GM23338 (cell line): Measurements from ENCODE around the gene CDH4. TPM values are rescaled to one million over a fixed set of nuclear protein-coding genes. Genes with fewer than 3 reads are reported as not detected.

Source experiments
- ATAC-seq: fragments of 200-7000 bp; cut with Tn5 transposase; 3 replicates; pipeline ENCODE4 v1.9.1; 2020
- DNase-seq: peaks from one replicate; pipeline ENCODE4 v3.0.0-alpha.2; 2015; ENCODE audit warnings: low spot score
- H2AFZ ChIP-seq: fragments of 200-600 bp; sonication (generic); 2 replicates; pipeline ENCODE4 v1.8.0; 2016; ENCODE audit warnings: antibody characterized with exemption, mild to moderate bottlenecking, moderate library complexity
- H3F3A ChIP-seq: fragments of 200-600 bp; sonication (generic); replicated peaks from 2 replicates; pipeline ENCODE4 v1.8.0; 2017; ENCODE audit warnings: antibody characterized with exemption, mixed run types, low read depth
- H3K27ac ChIP-seq: fragments of 200-600 bp; sonication (generic); 2 replicates; pipeline ENCODE4 v1.6.1; 2016; ENCODE audit warnings: low read depth
- H3K27me3 ChIP-seq: fragments of 200-600 bp; sonication (generic); 2 replicates; pipeline ENCODE4 v1.8.0; 2016; ENCODE audit warnings: mild to moderate bottlenecking, mixed run types, moderate library complexity; ENCODE audit not compliant: insufficient read depth
- H3K36me3 ChIP-seq: fragments of 200-600 bp; sonication (generic); 2 replicates; pipeline ENCODE4 v1.8.0; 2016; ENCODE audit warnings: mild to moderate bottlenecking; ENCODE audit not compliant: insufficient read depth
- H3K4me1 ChIP-seq: fragments of 200-600 bp; sonication (generic); 2 replicates; pipeline ENCODE4 v1.8.0; 2016; ENCODE audit warnings: mild to moderate bottlenecking, moderate library complexity; ENCODE audit not compliant: insufficient read depth
- H3K4me2 ChIP-seq: fragments of 200-600 bp; sonication (generic); 2 replicates; pipeline ENCODE4 v1.7.1; 2017; ENCODE audit warnings: mixed run types
- H3K4me3 ChIP-seq: fragments of 200-600 bp; sonication (generic); 2 replicates; pipeline ENCODE4 v1.6.1; 2016; ENCODE audit warnings: mixed run types
- H3K79me2 ChIP-seq: fragments of 200-600 bp; sonication (generic); replicated peaks from 2 replicates; pipeline ENCODE4 v1.8.0; 2017; ENCODE audit warnings: mild to moderate bottlenecking; ENCODE audit not compliant: insufficient read depth
- H3K9me2 ChIP-seq: fragments of 200-600 bp; sonication (generic); 2 replicates; pipeline ENCODE4 v1.8.0; 2017; ENCODE audit not compliant: insufficient read depth
- H4K20me1 ChIP-seq: fragments of 200-600 bp; sonication (generic); replicated peaks from 2 replicates; pipeline ENCODE4 v1.8.0; 2017; ENCODE audit warnings: mild to moderate bottlenecking; ENCODE audit not compliant: insufficient read depth
- H3K27ac Mint-ChIP-seq: 2 replicates; pipeline ENCODE4 v1.8.0; 2020; ENCODE audit warnings: inconsistent platforms, mild to moderate bottlenecking, moderate library complexity, mixed read lengths
- H3K27me3 Mint-ChIP-seq: 3 replicates; pipeline ENCODE4 v1.8.0; 2022; ENCODE audit warnings: low read depth, mild to moderate bottlenecking, moderate library complexity, mixed read lengths, inconsistent platforms; ENCODE audit not compliant: insufficient read depth, poor library complexity
- H3K36me3 Mint-ChIP-seq: 3 replicates; pipeline ENCODE4 v1.8.0; 2021; ENCODE audit warnings: low read depth, mild to moderate bottlenecking, inconsistent platforms, moderate library complexity, mixed read lengths
- H3K4me1 Mint-ChIP-seq: 3 replicates; pipeline ENCODE4 v1.8.0; 2020; ENCODE audit warnings: mild to moderate bottlenecking, inconsistent platforms, mixed read lengths
- H3K4me3 Mint-ChIP-seq: 3 replicates; pipeline ENCODE4 v1.8.0; 2021; ENCODE audit warnings: moderate library complexity, mild to moderate bottlenecking, inconsistent platforms, mixed read lengths
- H3K9me3 Mint-ChIP-seq: 3 replicates; pipeline ENCODE4 v1.8.0; 2020; ENCODE audit warnings: moderate library complexity, mild to moderate bottlenecking, inconsistent platforms, mixed read lengths
- CREB1 ChIP-seq: fragments of 250-450 bp; sonication (Bioruptor Pico); IDR thresholded peaks from 2 replicates; pipeline ENCODE4 v1.5.0; 2020; ENCODE audit warnings: low read depth, mild to moderate bottlenecking, moderate library complexity
- CTCF ChIP-seq, 2 experiments: fragments of 200-600 bp in 1 of 2; sonication (generic) in 1 of 2; conservative IDR thresholded peaks; 2 replicates each; pipeline versions ENCODE4 v1.5.1 to v1.6.1; 2016 to 2017; ENCODE audit warnings: antibody characterized with exemption in 2 of 2, low read depth in 2 of 2, mild to moderate bottlenecking in 2 of 2, moderate library complexity in 1 of 2
- ETS1 ChIP-seq: IDR thresholded peaks from 2 replicates; pipeline ENCODE4 v1.6.1; 2016; ENCODE audit warnings: antibody characterized with exemption
- EZH2phosphoT487 ChIP-seq: fragments of 200-600 bp; sonication (generic); IDR thresholded peaks from one replicate; pipeline ENCODE4 v1.8.1; 2018; ENCODE audit warnings: antibody characterized with exemption; ENCODE audit not compliant: unreplicated experiment
- JUNB ChIP-seq: IDR thresholded peaks from one replicate; pipeline ENCODE4 v1.6.1; 2016; ENCODE audit warnings: antibody characterized with exemption; ENCODE audit not compliant: unreplicated experiment
- NANOG ChIP-seq: IDR thresholded peaks from 2 replicates; pipeline ENCODE4 v1.6.1; 2016; ENCODE audit warnings: antibody characterized with exemption, borderline replicate concordance
- REST ChIP-seq: IDR thresholded peaks from one replicate; pipeline ENCODE4 v1.6.1; 2018; ENCODE audit warnings: antibody characterized with exemption; ENCODE audit not compliant: unreplicated experiment
- ZNF114 ChIP-seq: fragments of 250-450 bp; sonication (Bioruptor Pico); IDR thresholded peaks from 2 replicates; pipeline ENCODE4 v1.5.0; 2020; ENCODE audit warnings: mild to moderate bottlenecking, moderate library complexity
- ZNF331 ChIP-seq: fragments of 250-450 bp; sonication (Bioruptor Pico); IDR thresholded peaks from 2 replicates; pipeline ENCODE4 v1.5.0; 2020; ENCODE audit warnings: low read depth, mild to moderate bottlenecking, moderate library complexity
- polyA plus RNA-seq: library from polyadenylated mRNA; unstranded; fragments of >200 nt; fragmentation: Nextera tagmentation; extraction: Ambion mirVana; gene quantifications from 2 replicates; pipeline ENCODE4 v1.2.1, GENCODE V29; 2016
- total RNA-seq: library from RNA; depleted of rRNA; stranded (reverse); fragments of >200 nt; shearing (Covaris generic); gene quantifications from 2 replicates; pipeline ENCODE4 v1.2.3, GENCODE V29; 2014

Gene CDH4
- total and polyA plus RNA-seq, 2 experiments from 2014 or later: 1.2 to 4.2 TPM

GRCh38 chr20:61754976-61755778 is 503.1 kb downstream of the CDH4 start:
- Histone ChIP-seq H3K79me2 (no peaks in the 10 kb centered on the region), H3F3A (no peaks in the 10 kb centered on the region), H3K4me1 (peaks cover 3% of the 10 kb centered on the region; the same call in 1 of the 2 replicates), H3K4me2 (no peak overlapping the region), H3K4me3 (no peak overlapping the region), H3K9me2 (no peaks in the 10 kb centered on the region), H3K36me3 (peaks cover 3% of the 10 kb centered on the region; the same call in 1 of the 2 replicates), H2AFZ (no peak overlapping the region), H3K27ac (no peak overlapping the region), H4K20me1 (no peaks in the 10 kb centered on the region), H3K27me3 (no peaks in the 10 kb centered on the region)
- no peak overlapping the region for H3K4me3 Mint-ChIP-seq
- peaks cover 22% of the 10 kb centered on the region for H3K4me1 Mint-ChIP-seq
- no peak for ATAC-seq
- H3K27me3 Mint-ChIP-seq: peaks cover 8% of the 10 kb centered on the region
- no peak for TF ChIP-seq NANOG
- no peak for TF ChIP-seq ZNF114
- TF ChIP-seq REST: no peak
- no peak for TF ChIP-seq EZH2phosphoT487
- no peak for TF ChIP-seq ZNF331 (CRISPR knock-in tag)
- no peak for TF ChIP-seq JUNB
- TF ChIP-seq CREB1 (CRISPR knock-in tag): no peak
- TF ChIP-seq ETS1: no peak
- TF ChIP-seq CTCF (conservative IDR thresholded peaks at IDR 0.05; ENCODE audit: low read depth in 2 of 2): no peak
- peaks cover 10% of the 10 kb centered on the region for H3K9me3 Mint-ChIP-seq
- H3K36me3 Mint-ChIP-seq: 0 out of 3 replicates have a peak, but pooled peaks cover 3% of the 10 kb centered on the region
- H3K27ac Mint-ChIP-seq: no peak overlapping the region
- no peak for DNase-seq
